GM19238 (cell line): Measurements from ENCODE around the gene RNF19B.

Experiments used
- DNase-seq: peaks from one replicate; pipeline ENCODE4 v3.0.0; 2011; ENCODE audit warnings: low spot score; ENCODE audit not compliant: insufficient read length

The RNF19B gene

DNA sequence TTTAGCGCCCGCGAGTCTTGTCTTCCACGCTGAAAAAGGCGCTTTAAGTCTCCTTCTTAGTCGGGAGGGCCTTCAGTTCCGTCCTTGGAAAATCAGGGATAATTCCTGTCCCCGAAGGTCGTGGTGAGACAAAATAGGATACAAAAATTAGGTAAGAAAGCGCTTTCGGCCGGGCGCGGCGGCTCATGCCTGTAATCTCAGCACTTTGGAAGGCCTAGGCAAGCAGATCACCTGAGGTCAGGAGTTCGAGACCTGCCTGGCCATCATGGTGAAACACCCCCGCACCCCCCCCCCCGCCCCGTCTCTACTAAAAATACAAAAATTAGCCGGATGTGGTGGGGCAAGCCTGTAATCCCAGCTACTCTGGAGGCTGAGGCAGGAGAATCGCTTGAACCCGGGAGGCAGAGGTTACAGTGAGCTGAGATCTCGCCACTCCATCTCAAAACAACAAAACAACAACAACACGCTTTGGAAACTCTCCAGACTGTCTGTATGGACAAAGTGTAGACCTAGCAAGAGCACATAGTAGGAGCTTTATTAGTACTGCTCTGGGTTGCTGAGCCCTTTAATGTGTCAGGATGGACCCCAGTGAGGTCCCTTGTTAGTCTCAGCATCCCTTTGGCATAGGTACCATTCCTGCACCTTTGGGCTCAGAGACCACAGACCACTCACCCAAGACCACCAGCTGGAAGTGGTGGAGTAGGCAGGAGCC is 62.6 kb downstream of the RNF19B start:
- DNase-seq, result no peak

- DNase-seq, result no peak
These were observed 63.4 kb downstream of the RNF19B start, which contains the start of gene TMEM54 for GRCh38 chr1:32900956-32901822. Gene TMEM54 (minus strand): TSS chr1:32901389. CDS start chr1:32901238, 151 bp downstream.

DNA sequence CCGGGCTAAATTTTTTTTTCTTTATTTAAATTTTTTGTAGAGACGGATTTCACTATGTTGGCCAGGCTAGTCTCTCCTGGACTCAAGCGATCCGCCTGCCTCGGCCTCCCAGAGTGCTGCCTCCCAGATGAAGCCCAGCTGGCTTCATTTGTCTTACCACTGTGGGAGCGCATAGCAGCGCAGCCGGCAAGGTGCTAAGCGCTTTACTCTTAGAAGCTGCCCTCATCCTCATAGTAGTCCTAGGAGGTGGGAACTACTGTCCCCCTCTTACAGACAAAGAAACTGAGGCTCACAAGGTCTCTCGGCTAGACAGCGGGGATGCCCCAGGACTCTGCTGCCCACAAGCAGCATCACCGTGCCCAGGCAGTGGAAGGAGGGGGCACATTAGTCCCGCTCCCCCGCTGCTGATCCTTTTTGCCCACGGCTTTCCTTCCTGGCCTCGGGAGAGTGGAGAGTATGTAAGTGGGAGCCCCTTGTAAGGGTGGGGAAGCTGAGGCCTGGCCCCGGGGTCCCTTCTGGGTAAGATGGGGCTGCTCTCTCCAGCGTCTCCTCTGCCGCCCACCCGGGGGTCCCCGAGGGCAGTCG is 64.1 kb downstream of the RNF19B start:
- no peak for DNase-seq

DNA sequence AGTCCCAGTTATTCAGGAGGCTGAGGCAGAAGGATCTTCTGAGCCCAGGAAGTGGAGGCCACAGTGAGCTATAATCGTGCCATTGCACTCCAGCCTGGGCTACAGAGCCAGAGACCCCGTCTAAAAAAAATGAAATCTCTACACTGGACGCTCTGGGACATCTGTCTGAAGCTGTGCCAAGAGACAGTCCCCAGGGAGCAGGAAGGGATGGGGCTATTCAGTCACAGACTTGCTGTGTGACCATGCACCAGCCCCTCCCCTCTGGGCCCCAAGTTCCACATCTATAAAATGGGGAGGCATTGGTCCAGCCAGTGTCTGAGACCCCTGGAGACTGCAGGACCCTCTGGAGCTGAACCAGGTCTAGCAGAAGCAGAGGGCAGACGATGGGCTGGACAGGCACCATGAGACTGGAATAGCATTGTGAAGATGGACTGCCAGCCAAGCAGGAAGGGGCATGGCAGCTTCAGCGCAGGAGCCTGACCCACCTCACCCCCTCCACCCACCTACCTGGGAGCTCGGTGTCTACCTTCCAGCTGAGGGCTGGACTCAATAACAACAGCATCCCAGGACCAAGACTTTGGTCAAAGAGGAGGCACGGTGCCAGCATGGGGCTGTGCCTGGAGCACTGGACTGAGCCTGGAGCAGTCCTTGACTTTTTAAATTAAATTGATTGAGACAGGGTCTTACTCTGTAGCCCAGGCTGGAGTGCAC is 64.9 kb downstream of the RNF19B start:
- DNase-seq, result no peak

GRCh38 chr1:32898958-32899357 is 65.7 kb downstream of the RNF19B start:
- no peak for DNase-seq

DNA sequence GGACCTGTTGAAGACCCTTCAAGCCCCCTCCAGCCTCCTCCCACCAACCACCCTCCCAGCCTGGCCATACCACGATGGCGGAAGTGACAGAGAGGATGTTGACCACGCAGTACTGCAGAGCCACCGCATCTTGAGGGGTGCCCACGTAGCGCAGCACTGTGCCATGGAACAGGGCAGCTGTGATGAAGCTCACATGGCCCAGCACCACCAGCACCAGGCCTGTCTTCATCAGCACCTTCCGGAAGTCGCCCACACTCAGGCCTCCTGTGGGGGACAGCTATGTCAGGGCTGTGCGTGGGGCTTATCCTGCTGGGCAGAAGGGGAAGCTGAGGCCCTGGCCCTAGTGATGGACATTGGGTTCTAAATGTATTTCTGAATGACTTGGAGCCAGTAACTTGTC is 66.6 kb downstream of the RNF19B start:
- no peak for DNase-seq

DNA sequence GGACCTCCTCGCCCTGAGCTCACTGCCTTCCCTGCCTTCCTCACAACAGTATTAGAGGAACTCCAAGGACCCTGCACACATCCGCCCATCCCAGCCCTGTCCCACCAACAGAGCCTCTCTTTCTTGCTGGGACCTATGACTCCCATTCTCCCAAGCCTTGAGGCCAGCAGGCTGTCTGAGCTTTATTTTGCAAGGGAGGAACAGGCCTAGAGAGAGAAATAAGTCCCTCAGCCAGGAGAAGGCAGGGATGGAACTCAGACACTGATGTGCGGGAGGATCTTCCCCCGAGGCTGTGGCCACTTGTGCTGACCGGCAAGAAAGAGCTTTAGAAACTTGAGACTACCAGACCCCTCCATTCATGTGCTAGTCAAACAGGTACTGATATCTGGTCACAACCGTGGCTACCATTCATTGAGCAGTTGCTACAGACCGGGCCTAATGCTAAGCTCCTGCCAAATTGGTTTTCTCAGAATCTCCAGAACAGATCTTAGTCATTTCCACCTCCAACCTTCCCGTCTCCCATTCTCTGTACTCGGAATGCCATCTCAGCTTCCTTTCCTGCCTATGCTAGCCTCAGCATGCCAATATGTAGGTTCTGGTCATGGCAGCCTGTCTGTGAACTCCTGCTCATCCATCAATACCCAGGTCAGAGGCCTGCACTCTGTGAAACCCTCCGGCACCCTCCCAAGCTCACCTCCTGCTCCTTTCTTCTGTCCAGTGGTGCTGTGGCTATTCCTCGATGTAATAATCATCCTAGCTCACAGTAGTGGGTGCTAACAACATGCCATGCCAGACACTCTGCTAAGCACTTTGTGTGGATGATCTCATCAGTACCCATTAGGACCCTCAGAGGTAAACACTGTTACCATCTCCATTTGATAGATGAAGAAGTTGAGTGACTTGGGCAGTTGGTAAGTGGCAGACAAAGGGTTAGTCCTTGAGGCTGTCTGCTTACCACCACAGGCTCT is 67.2 kb downstream of the RNF19B start:
- no peak for DNase-seq

DNA sequence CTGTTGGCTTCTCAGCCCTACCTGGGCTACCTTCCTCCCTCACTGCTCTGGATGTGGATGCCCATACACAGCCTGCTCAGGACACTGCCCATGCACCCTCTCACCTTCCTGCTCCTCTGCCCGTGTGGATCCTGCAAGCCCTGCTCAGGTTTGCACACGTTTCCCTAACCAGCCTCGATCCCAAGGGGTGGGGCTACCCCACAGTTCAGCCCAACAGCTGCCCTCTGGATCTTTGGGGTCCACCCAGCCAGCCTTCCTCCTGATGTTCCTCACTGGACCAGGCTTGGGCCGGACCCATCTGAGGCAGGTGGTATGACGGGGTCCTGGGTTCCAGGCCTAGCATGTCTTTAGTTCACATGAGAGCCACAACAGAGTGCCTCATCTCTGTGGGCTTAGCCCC is 68.2 kb downstream of the RNF19B start:
- DNase-seq, result no peak

GRCh38 chr1:32895325-32896215 is 69.0 kb downstream of the RNF19B start:
- DNase-seq, result no peak

GRCh38 chr1:32894681-32895080 is 69.9 kb downstream of the RNF19B start:
- no peak for DNase-seq

GRCh38 chr1:32894019-32894600 is 70.5 kb downstream of the RNF19B start:
- DNase-seq, result no peak

DNA sequence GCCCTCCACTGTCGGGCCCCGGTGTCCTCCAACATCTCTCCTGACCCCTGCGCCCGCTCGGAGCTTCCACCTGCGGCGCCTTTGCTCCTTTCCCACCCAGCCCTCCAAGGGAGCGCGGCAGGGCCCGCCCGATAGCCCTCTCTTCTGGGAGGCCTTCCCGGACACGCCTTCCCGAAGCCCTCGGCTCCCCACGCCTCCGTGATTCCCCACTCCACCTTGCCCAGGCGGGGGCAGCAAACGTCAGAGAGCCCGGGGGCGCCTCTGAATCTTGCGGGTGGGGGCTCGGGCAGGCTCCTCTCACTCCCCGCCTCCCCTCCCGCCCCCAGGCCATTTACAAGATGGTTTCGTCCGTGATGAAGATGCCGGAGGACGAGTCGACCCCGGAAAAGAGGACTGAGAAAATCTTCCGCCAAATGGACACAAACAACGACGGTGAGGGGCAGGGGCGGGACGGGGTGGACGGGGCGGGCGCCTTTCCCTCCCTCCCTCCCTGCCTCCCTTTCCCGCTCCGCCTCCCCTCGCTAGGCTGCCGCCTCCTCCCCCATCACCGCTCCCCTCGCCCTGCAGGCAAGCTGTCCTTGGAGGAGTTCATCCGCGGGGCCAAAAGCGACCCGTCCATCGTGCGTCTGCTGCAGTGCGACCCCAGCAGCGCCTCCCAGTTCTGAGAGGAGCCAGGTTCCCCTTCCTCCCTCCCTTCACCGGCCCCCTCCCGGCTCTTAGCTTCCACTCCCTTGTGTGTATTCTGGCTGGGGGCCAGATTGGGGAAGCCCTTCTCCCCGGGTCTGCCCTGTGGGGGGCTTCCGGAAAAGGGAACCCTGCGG is 71.2 kb downstream of the RNF19B start:
- no peak for DNase-seq

DNA sequence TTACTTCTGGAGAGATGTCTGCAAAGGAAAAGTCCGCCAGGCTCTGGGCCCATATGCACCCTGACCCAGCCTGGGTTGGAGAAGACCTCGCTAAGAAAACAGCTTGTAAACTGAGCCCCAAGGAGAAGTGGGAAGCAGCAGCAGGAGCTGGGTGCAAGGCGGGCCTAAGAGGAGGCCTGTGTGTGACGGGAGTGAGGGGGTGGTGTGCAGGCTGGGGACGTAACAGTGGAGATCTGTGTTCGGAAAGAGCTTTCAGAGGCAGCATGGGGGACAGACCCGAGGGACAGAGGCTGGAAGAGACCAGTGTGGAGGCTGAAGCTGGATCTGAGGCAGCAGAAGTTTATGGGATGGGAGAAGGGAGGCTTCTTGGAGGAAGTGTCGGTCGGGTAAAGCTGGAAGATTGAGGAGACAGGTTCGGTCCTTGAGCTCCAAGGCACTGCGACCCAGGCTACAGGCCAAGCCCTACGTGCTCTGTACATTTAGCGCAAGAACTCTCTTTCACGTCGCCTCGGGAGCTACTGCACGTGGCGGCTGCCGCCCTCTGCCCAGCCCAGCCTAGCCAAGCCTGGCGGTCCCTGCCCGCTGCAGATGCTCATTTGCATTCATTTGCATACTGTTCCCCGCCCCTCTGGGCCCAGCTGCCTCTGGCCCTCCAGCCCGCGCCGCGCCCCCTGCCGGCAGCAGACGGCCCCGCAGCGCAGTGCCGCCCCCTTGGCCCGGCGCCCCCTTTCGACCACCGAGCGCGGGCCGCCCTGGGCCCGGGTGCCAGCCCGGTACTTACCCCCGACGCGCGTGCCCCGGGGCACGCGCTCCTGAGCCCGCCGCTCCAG is 72.0 kb downstream of the RNF19B start:
- DNase-seq, result peak; percentile 59

DNA sequence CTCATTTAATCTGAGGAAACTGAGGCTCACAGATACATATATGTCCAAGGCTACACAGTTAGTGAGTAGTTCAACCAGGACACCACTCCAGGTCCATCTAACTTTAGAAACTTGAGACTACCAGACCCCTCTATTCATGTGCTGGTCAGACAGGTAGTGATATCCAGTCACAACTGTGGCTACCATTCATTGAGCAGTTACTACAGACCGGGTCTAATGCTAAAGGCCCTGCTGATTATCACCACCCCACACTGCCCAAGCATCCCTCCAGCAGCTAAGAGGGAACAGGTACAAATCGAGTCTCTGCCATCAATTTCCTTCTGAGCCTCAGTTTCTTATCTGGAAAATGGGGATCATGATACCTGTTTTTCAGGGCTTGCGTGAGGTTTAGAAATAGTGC is 73.0 kb downstream of the RNF19B start:
- no peak for DNase-seq

DNA sequence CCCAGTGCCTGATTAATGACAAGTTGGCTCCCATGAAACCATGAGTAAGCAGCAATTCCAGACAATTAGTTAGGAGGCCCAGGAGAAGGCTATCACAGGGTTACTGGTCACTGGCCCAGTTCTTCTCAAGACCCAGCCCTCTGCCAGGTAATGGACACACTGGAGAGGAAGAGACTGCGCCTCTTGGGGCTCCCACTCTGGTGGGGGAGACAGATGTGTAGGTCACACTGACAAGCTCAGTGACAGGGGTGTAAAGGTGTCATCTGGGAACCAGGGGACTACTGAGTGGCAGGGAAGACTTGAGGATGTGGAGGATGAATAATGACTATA is 73.4 kb downstream of the RNF19B start:
- DNase-seq, result no peak

- DNase-seq, result no peak
These were observed 73.9 kb downstream of the RNF19B start for GRCh38 chr1:32890516-32891240.
